Thymus (tissue), 11 donors: ENCODE data around the gene CIB4. TPM values are rescaled to one million over a fixed set of nuclear protein-coding genes. Genes with fewer than 3 reads are reported as not detected.

Source experiments
- DNase-seq, 9 donors: peaks; one replicate each; pipeline ENCODE4 v3.0.0-alpha.2; 2013; ENCODE audit warnings: low spot score in 9 of 9, low read depth in 6 of 9, missing footprints in 1 of 9
- H3K27ac ChIP-seq, 2 donors: one replicate each; pipeline ENCODE4 v1.5.1; 2013; ENCODE audit warnings: control low read depth in 1 of 2, low read depth in 1 of 2, low read length in 1 of 2, mild to moderate bottlenecking in 1 of 2, moderate library complexity in 1 of 2
- H3K27me3 ChIP-seq, 2 donors: one replicate each; pipeline ENCODE4 v1.5.1; 2013; ENCODE audit warnings: low read length in 1 of 2; ENCODE audit not compliant: control insufficient read depth in 2 of 2, insufficient read depth in 1 of 2
- H3K36me3 ChIP-seq, 2 donors: one replicate each; pipeline ENCODE4 v1.5.1; 2013; ENCODE audit warnings: low read length in 1 of 2, mild to moderate bottlenecking in 1 of 2, moderate library complexity in 1 of 2; ENCODE audit not compliant: control insufficient read depth in 2 of 2, insufficient read depth in 2 of 2
- H3K4me1 ChIP-seq, 2 donors: one replicate each; pipeline ENCODE4 v1.5.1; 2013; ENCODE audit warnings: low read length in 2 of 2; ENCODE audit not compliant: control insufficient read depth in 2 of 2, insufficient read depth in 2 of 2
- H3K4me3 ChIP-seq, 2 donors: one replicate each; pipeline ENCODE4 v1.5.1; 2013; ENCODE audit warnings: low read length in 2 of 2, control low read depth in 1 of 2, mild to moderate bottlenecking in 1 of 2
- H3K9me3 ChIP-seq, 2 donors: one replicate each; pipeline ENCODE4 v1.5.1; 2013; ENCODE audit warnings: low read length in 1 of 2, mild to moderate bottlenecking in 1 of 2; ENCODE audit not compliant: control insufficient read depth in 2 of 2, insufficient read depth in 1 of 2
- WGBS: extraction: QIAGEN DNeasy Blood & Tissue Kit; methylation state at CpG from one replicate; pipeline ENCODE4 v1.1.7; 2013; 5-methylcytosine and 5-hydroxymethylcytosine counted together
- polyA plus RNA-seq: library from polyadenylated mRNA; stranded (reverse); fragments of 200-250 nt; gene quantifications from one replicate; pipeline ENCODE4 v1.2.3, GENCODE V29; 2013
- total RNA-seq: library from RNA; stranded (reverse); fragments of 120-200 nt; gene quantifications from one replicate; pipeline ENCODE4 v1.2.4, GENCODE V29; 2013
- donor health status: healthy.

Gene CIB4
- total and polyA plus RNA-seq, 2 donors, result 0.19 TPM; not detected in 1

- Histone ChIP-seq H3K27me3 (no peaks in the 10 kb centered on the region), H3K27ac (peak overlapping the region in 1 of 2 donors; percentile 48), H3K4me3 (no peak overlapping the region), H3K36me3 (no peaks in the 10 kb centered on the region), H3K4me1 (peaks cover 3 to 12% of the 10 kb centered on the region in 2 donors), H3K9me3 (peaks cover 0 to 7% of the 10 kb centered on the region in 2 donors)
- DNase-seq, result peak in 4 of 9 donors; percentile 39 to 73 (median 42)
- 33% methylated on average over 4 of the region's 4 CpGs for WGBS
These were observed 42.2 kb downstream of the CIB4 start for GRCh38 chr2:26598996-26599373.

GRCh38 chr2:26598336-26598995 is 42.7 kb downstream of the CIB4 start:
- no peak for DNase-seq
- Histone ChIP-seq H3K36me3 (no peaks in the 10 kb centered on the region), H3K27me3 (no peaks in the 10 kb centered on the region), H3K4me1 (peaks cover 3 to 12% of the 10 kb centered on the region in 2 donors), H3K27ac (peak overlapping the region; percentile 48 to 53), H3K4me3 (no peak overlapping the region), H3K9me3 (peaks cover 0 to 5% of the 10 kb centered on the region in 2 donors)
- 88% methylated on average over 13 of the region's 13 CpGs for WGBS

- Histone ChIP-seq H3K4me1 (peaks cover 3 to 12% of the 10 kb centered on the region in 2 donors), H3K9me3 (peaks cover 0 to 5% of the 10 kb centered on the region in 2 donors), H3K36me3 (no peaks in the 10 kb centered on the region), H3K4me3 (no peak overlapping the region), H3K27ac (no peak overlapping the region), H3K27me3 (no peaks in the 10 kb centered on the region)
- DNase-seq, result no peak
- WGBS, result 74% methylated on average over 2 of the region's 2 CpGs
These were observed 44.0 kb downstream of the CIB4 start for GRCh38 chr2:26597197-26597596.

- Histone ChIP-seq H3K36me3 (no peaks in the 10 kb centered on the region), H3K27me3 (no peaks in the 10 kb centered on the region), H3K27ac (no peak overlapping the region), H3K4me3 (no peak overlapping the region), H3K4me1 (peaks cover 3 to 12% of the 10 kb centered on the region in 2 donors), H3K9me3 (peaks cover 0 to 5% of the 10 kb centered on the region in 2 donors)
- 93% methylated on average over 7 of the region's 7 CpGs for WGBS
- DNase-seq, result no peak
These were observed 46.0 kb downstream of the CIB4 start for GRCh38 chr2:26595146-26595545.

GRCh38 chr2:26591619-26592505 is 49.3 kb downstream of the CIB4 start:
- DNase-seq, result no peak
- Histone ChIP-seq H3K4me3 (no peak overlapping the region), H3K9me3 (no peaks in the 10 kb centered on the region), H3K27ac (no peak overlapping the region), H3K4me1 (peaks cover 0 to 4% of the 10 kb centered on the region in 2 donors), H3K36me3 (no peaks in the 10 kb centered on the region), H3K27me3 (peaks cover 0 to 12% of the 10 kb centered on the region in 2 donors)
- 96% methylated on average over 12 of the region's 12 CpGs for WGBS

- Histone ChIP-seq H3K4me1 (peaks cover 0 to 2% of the 10 kb centered on the region in 2 donors), H3K27me3 (peaks cover 0 to 15% of the 10 kb centered on the region in 2 donors), H3K4me3 (no peak overlapping the region), H3K27ac (no peak overlapping the region), H3K36me3 (no peaks in the 10 kb centered on the region), H3K9me3 (no peaks in the 10 kb centered on the region)
- DNase-seq, result no peak
- WGBS, result 91% methylated on average over 11 of the region's 11 CpGs
These were observed 50.1 kb downstream of the CIB4 start for GRCh38 chr2:26590980-26591618.

- no peaks in the 10 kb centered on the region for H3K4me1 ChIP-seq
- DNase-seq, result no peak
- H3K36me3 ChIP-seq, result no peaks in the 10 kb centered on the region
- WGBS, result 94% methylated on average over 6 of the region's 6 CpGs
- H3K4me3 ChIP-seq, result no peak overlapping the region
- H3K27ac ChIP-seq, result no peak overlapping the region
- peaks cover 0 to 21% of the 10 kb centered on the region in 2 donors for H3K27me3 ChIP-seq
- H3K9me3 ChIP-seq, result no peaks in the 10 kb centered on the region
These were observed 50.7 kb downstream of the CIB4 start for GRCh38 chr2:26590508-26590907.

GRCh38 chr2:26588576-26588975 is 52.6 kb downstream of the CIB4 start:
- H3K27me3 ChIP-seq, result peaks cover 0 to 39% of the 10 kb centered on the region in 2 donors
- no peak for DNase-seq
- H3K27ac ChIP-seq, result no peak overlapping the region
- no peak overlapping the region for H3K4me3 ChIP-seq
- H3K36me3 ChIP-seq, result no peaks in the 10 kb centered on the region
- H3K9me3 ChIP-seq, result no peaks in the 10 kb centered on the region
- H3K4me1 ChIP-seq, result no peaks in the 10 kb centered on the region
- 66% methylated on average over 6 of the region's 6 CpGs for WGBS

GRCh38 chr2:26587994-26588393 is 53.2 kb downstream of the CIB4 start:
- WGBS, result 82% methylated on average over 5 of the region's 5 CpGs
- DNase-seq, result no peak
- peaks cover 0 to 43% of the 10 kb centered on the region in 2 donors for H3K27me3 ChIP-seq
- H3K4me3 ChIP-seq, result no peak overlapping the region
- H3K36me3 ChIP-seq, result no peaks in the 10 kb centered on the region
- H3K27ac ChIP-seq, result no peak overlapping the region
- no peaks in the 10 kb centered on the region for H3K4me1 ChIP-seq
- H3K9me3 ChIP-seq, result no peaks in the 10 kb centered on the region
